HG02852 (cell line): ENCODE measurements around the gene GATC.
"Not testable (repeated sequence)": the region's sequence is repeated elsewhere in the genome, so short reads cannot be mapped to it uniquely, and the experiment has no call there.

ENCODE experiments used
- ATAC-seq: cut with Tn5 transposase; IDR thresholded peaks from one replicate; pipeline ENCODE4 v1.9.1; 2021; ENCODE audit warnings: mild to moderate bottlenecking, moderate library complexity; ENCODE audit not compliant: unreplicated experiment

The GATC gene

GRCh38 chr12:120468821-120469449 is 22.7 kb downstream of the GATC start:
- peak; percentile 32 for ATAC-seq

- ATAC-seq: peak; percentile 88
These were observed 23.4 kb downstream of the GATC start, which contains the start of gene SRSF9 for GRCh38 chr12:120469450-120470149. Gene SRSF9 (minus strand): TSS chr12:120469748. CDS start chr12:120469609, 139 bp downstream.

- peak; percentile 27 for ATAC-seq
These were observed 24.0 kb downstream of the GATC start for GRCh38 chr12:120470150-120470784.

GRCh38 chr12:120472521-120472920 is 26.3 kb downstream of the GATC start:
- ATAC-seq: no peak

GRCh38 chr12:120473807-120474615 is 27.8 kb downstream of the GATC start:
- no peak for ATAC-seq

GRCh38 chr12:120474616-120474960 is 28.3 kb downstream of the GATC start:
- no peak for ATAC-seq

- no peak for ATAC-seq
These were observed 29.4 kb downstream of the GATC start for GRCh38 chr12:120475643-120476042.

- no peak for ATAC-seq
These were observed 33.2 kb downstream of the GATC start for GRCh38 chr12:120479458-120479857.

GRCh38 chr12:120480211-120480610 is 34.0 kb downstream of the GATC start:
- no peak for ATAC-seq

GRCh38 chr12:120481022-120481767 is 35.0 kb downstream of the GATC start:
- ATAC-seq: no peak

- no peak for ATAC-seq
These were observed 37.4 kb downstream of the GATC start for GRCh38 chr12:120483621-120484020.

- ATAC-seq: no peak
These were observed 40.0 kb downstream of the GATC start for GRCh38 chr12:120485961-120486881.

- ATAC-seq: not testable (repeated sequence)
These were observed 41.3 kb downstream of the GATC start for GRCh38 chr12:120487552-120487951.

- ATAC-seq: no peak
These were observed 41.9 kb downstream of the GATC start for GRCh38 chr12:120488057-120488640.

- ATAC-seq: no peak
These were observed 42.8 kb downstream of the GATC start for GRCh38 chr12:120489018-120489417.

GRCh38 chr12:120490325-120490724 is 44.1 kb downstream of the GATC start:
- no peak for ATAC-seq

- no peak for ATAC-seq
These were observed 44.7 kb downstream of the GATC start for GRCh38 chr12:120490833-120491512.

GRCh38 chr12:120495186-120495730 is 49.0 kb downstream of the GATC start:
- peak; percentile 12 for ATAC-seq
